ENCODE results near the gene VPS11. TPM values are rescaled to one million over a fixed set of nuclear protein-coding genes. Genes with fewer than 3 reads are reported as not detected.
"Not testable (repeated sequence)": the region's sequence is repeated elsewhere in the genome, so short reads cannot be mapped to it uniquely, and the experiment has no call there.

The VPS11 gene
- total and polyA plus RNA-seq, 2 experiments from 2014 or later: 22.1 to 22.3 TPM

GRCh38 chr11:119100994-119101758 is 33.6 kb downstream of the VPS11 start:
- Histone ChIP-seq H3K9me3 (ENCODE audit: low read depth) (no peaks in the 10 kb centered on the region), H3K4me1 (ENCODE audit: low read depth) (peaks cover 10% of the 10 kb centered on the region), H3K4me3 (peak overlapping the region; percentile 51), H3K27me3 (no peaks in the 10 kb centered on the region), H3K36me3 (peaks cover 22% of the 10 kb centered on the region), H3K27ac (peak overlapping the region; percentile 97)
- no peak for DNase-seq (ENCODE audit: low read depth in 1 of 2, low spot score in 1 of 2)
- TF ChIP-seq CTCF (IDR thresholded peaks at IDR 0.05; ENCODE audit: low read depth, low read length): no peak

GRCh38 chr11:119101759-119102423 is 34.3 kb downstream of the VPS11 start, which contains the start of gene DPAGT1:
Gene DPAGT1, minus strand, starts transcription at chr11:119101853. Its CDS starts 198 bp downstream, at chr11:119101655.
- Histone ChIP-seq H3K27ac (peak within 1 kb of the TSS; percentile 97), H3K4me1 (ENCODE audit: low read depth) (peaks cover 15% of the 10 kb centered on the region), H3K4me3 (peak within 1 kb of the TSS; percentile 51), H3K27me3 (no peaks in the 10 kb centered on the region), H3K36me3 (peaks cover 17% of the 10 kb centered on the region), H3K9me3 (ENCODE audit: low read depth) (no peaks in the 10 kb centered on the region)
- DNase-seq (ENCODE audit: low read depth in 1 of 2, low spot score in 1 of 2): peak; percentile 95 to 99
- no peak for TF ChIP-seq CTCF (IDR thresholded peaks at IDR 0.05; ENCODE audit: low read depth, low read length)

- H3K4me3 ChIP-seq; DNase-seq (ENCODE audit: low read depth in 1 of 2, low spot score in 1 of 2); H3K9me3 ChIP-seq (ENCODE audit: low read depth); H3K36me3 ChIP-seq; H3K27me3 ChIP-seq: not testable (repeated sequence)
- Histone ChIP-seq H3K27ac (peak overlapping the region; percentile 97), H3K4me1 (ENCODE audit: low read depth) (peaks cover 15% of the 10 kb centered on the region)
Observed at GRCh38 chr11:119103161-119103664, 35.6 kb downstream of the VPS11 start.

GRCh38 chr11:119103793-119104192 is 36.2 kb downstream of the VPS11 start:
- Histone ChIP-seq H3K9me3 (ENCODE audit: low read depth) (no peaks in the 10 kb centered on the region), H3K36me3 (peaks cover 1% of the 10 kb centered on the region), H3K4me1 (ENCODE audit: low read depth) (peaks cover 15% of the 10 kb centered on the region), H3K27me3 (no peaks in the 10 kb centered on the region), H3K4me3 (no peak overlapping the region), H3K27ac (no peak overlapping the region)
- DNase-seq (ENCODE audit: low read depth in 1 of 2, low spot score in 1 of 2): no peak
- no peak for TF ChIP-seq CTCF (IDR thresholded peaks at IDR 0.05; ENCODE audit: low read depth, low read length)

- H3K27me3 ChIP-seq: no peaks in the 10 kb centered on the region
- H3K27ac ChIP-seq: peak within 1 kb of the TSS; percentile 38
Observed at GRCh38 chr11:119106564-119107537, 39.2 kb downstream of the VPS11 start, which contains the start of gene C2CD2L. Gene C2CD2L, plus strand, starts transcription at chr11:119107344. Its CDS starts 398 bp downstream, at chr11:119107742.

More at GRCh38 chr11:119106564-119107537, 39.2 kb downstream of the VPS11 start, which contains the start of gene C2CD2L:
- no peaks in the 10 kb centered on the region for H3K36me3 ChIP-seq
- peak within 1 kb of the TSS; percentile 90 for H3K4me3 ChIP-seq
- TF ChIP-seq CTCF (IDR thresholded peaks at IDR 0.05; ENCODE audit: low read depth, low read length): no peak
- no peaks in the 10 kb centered on the region for H3K9me3 ChIP-seq (ENCODE audit: low read depth)
- H3K4me1 ChIP-seq (ENCODE audit: low read depth): peaks cover 5% of the 10 kb centered on the region
- DNase-seq (ENCODE audit: low read depth in 1 of 2, low spot score in 1 of 2): peak; percentile 91 to 95
